ENCODE data around the gene DNAJB11. TPM values are rescaled to one million over a fixed set of nuclear protein-coding genes. Genes with fewer than 3 reads are reported as not detected.
"Not testable (repeated sequence)": the region's sequence is repeated elsewhere in the genome, so short reads cannot be mapped to it uniquely, and the experiment has no call there.

DNAJB11 gene
- total RNA-seq, 1 experiment from 2014 or later, result 164 TPM

GRCh38 chr3:186540835-186541226 is 29.7 kb upstream of the DNAJB11 start:
- no peak for DNase-seq (ENCODE audit: low read depth, low spot score)
- in situ Hi-C loops (cut with HindIII; ENCODE audit: low pct_unique_long_range_greater_than_20kb, low sequenced_read_pairs), result no loop called here

GRCh38 chr3:186544281-186544680 is 26.2 kb upstream of the DNAJB11 start, which contains the start of gene CRYGS:
CRYGS (minus strand) TSS chr3:186544380; CDS start chr3:186544326, 54 bp downstream.
- in situ Hi-C loops (cut with HindIII; ENCODE audit: low pct_unique_long_range_greater_than_20kb, low sequenced_read_pairs), result no loop called here
- no peak for DNase-seq (ENCODE audit: low read depth, low spot score)

GRCh38 chr3:186549497-186549896 is 21.0 kb upstream of the DNAJB11 start:
- in situ Hi-C loops (cut with HindIII; ENCODE audit: low pct_unique_long_range_greater_than_20kb, low sequenced_read_pairs), result no loop called here

GRCh38 chr3:186551387-186551786 is 19.1 kb upstream of the DNAJB11 start:
- peak; percentile 28 for DNase-seq (ENCODE audit: low read depth, low spot score)
- in situ Hi-C loops (cut with HindIII; ENCODE audit: low pct_unique_long_range_greater_than_20kb, low sequenced_read_pairs), result no loop called here

More at GRCh38 chr3:186549497-186549896, 21.0 kb upstream of the DNAJB11 start:
- DNase-seq (ENCODE audit: low read depth, low spot score), result no peak

- in situ Hi-C loops (cut with HindIII; ENCODE audit: low pct_unique_long_range_greater_than_20kb, low sequenced_read_pairs), result no loop called here
- no peak for DNase-seq (ENCODE audit: low read depth, low spot score)
Measured at GRCh38 chr3:186552408-186553031, 18.0 kb upstream of the DNAJB11 start.

GRCh38 chr3:186564586-186564985 is 5.9 kb upstream of the DNAJB11 start:
- no peak for DNase-seq (ENCODE audit: low read depth, low spot score)
- in situ Hi-C loops (cut with HindIII; ENCODE audit: low pct_unique_long_range_greater_than_20kb, low sequenced_read_pairs), result no loop called here

- no peak for DNase-seq (ENCODE audit: low read depth, low spot score)
- in situ Hi-C loops (cut with HindIII; ENCODE audit: low pct_unique_long_range_greater_than_20kb, low sequenced_read_pairs), result no loop called here
Measured at GRCh38 chr3:186566772-186567071, 3.8 kb upstream of the DNAJB11 start.

- in situ Hi-C loops (cut with HindIII; ENCODE audit: low pct_unique_long_range_greater_than_20kb, low sequenced_read_pairs), result no loop called here
Measured at GRCh38 chr3:186567072-186567921, 3.2 kb upstream of the DNAJB11 start, which contains the start of gene TBCCD1. TBCCD1 (minus strand) TSS chr3:186567339; CDS start chr3:186564329, 3,010 bp downstream.

GRCh38 chr3:186569361-186569760 is 1.2 kb upstream of the DNAJB11 start:
- DNase-seq (ENCODE audit: low read depth, low spot score); in situ Hi-C loops (cut with HindIII; ENCODE audit: low pct_unique_long_range_greater_than_20kb, low sequenced_read_pairs): not testable (repeated sequence)

More at GRCh38 chr3:186567072-186567921, 3.2 kb upstream of the DNAJB11 start, which contains the start of gene TBCCD1:
- DNase-seq (ENCODE audit: low read depth, low spot score), result peak; percentile 86

GRCh38 chr3:186569779-186570095 is 783 bp upstream of the DNAJB11 start:
- in situ Hi-C loops (cut with HindIII; ENCODE audit: low pct_unique_long_range_greater_than_20kb, low sequenced_read_pairs), result no loop called here

GRCh38 chr3:186570941-186571643 is 572 bp downstream of the DNAJB11 start:
- in situ Hi-C loops (cut with HindIII; ENCODE audit: low pct_unique_long_range_greater_than_20kb, low sequenced_read_pairs), result no loop called here
- no peak for DNase-seq (ENCODE audit: low read depth, low spot score)

More at GRCh38 chr3:186569779-186570095, 783 bp upstream of the DNAJB11 start:
- DNase-seq (ENCODE audit: low read depth, low spot score), result no peak

- in situ Hi-C loops (cut with HindIII; ENCODE audit: low pct_unique_long_range_greater_than_20kb, low sequenced_read_pairs), result no loop called here
- DNase-seq (ENCODE audit: low read depth, low spot score), result no peak
Measured at GRCh38 chr3:186571644-186572013, 1.1 kb downstream of the DNAJB11 start.

GRCh38 chr3:186577521-186577920 is 7.0 kb downstream of the DNAJB11 start:
- in situ Hi-C loops (cut with HindIII; ENCODE audit: low pct_unique_long_range_greater_than_20kb, low sequenced_read_pairs), result no loop called here
- DNase-seq (ENCODE audit: low read depth, low spot score), result no peak

GRCh38 chr3:186580785-186581184 is 10.3 kb downstream of the DNAJB11 start:
- DNase-seq (ENCODE audit: low read depth, low spot score), result no peak
- in situ Hi-C loops (cut with HindIII; ENCODE audit: low pct_unique_long_range_greater_than_20kb, low sequenced_read_pairs), result no loop called here

- in situ Hi-C loops (cut with HindIII; ENCODE audit: low pct_unique_long_range_greater_than_20kb, low sequenced_read_pairs), result no loop called here
- no peak for DNase-seq (ENCODE audit: low read depth, low spot score)
Measured at GRCh38 chr3:186582541-186582940, 12.0 kb downstream of the DNAJB11 start.

- in situ Hi-C loops (cut with HindIII; ENCODE audit: low pct_unique_long_range_greater_than_20kb, low sequenced_read_pairs), result no loop called here
- DNase-seq (ENCODE audit: low read depth, low spot score), result no peak
Measured at GRCh38 chr3:186583831-186584230, 13.3 kb downstream of the DNAJB11 start.

GRCh38 chr3:186586245-186586644 is 15.7 kb downstream of the DNAJB11 start:
- in situ Hi-C loops (cut with HindIII; ENCODE audit: low pct_unique_long_range_greater_than_20kb, low sequenced_read_pairs); DNase-seq (ENCODE audit: low read depth, low spot score): not testable (repeated sequence)

GRCh38 chr3:186587183-186587582 is 16.7 kb downstream of the DNAJB11 start:
- no peak for DNase-seq (ENCODE audit: low read depth, low spot score)
- in situ Hi-C loops (cut with HindIII; ENCODE audit: low pct_unique_long_range_greater_than_20kb, low sequenced_read_pairs), result no loop called here

All from SK-MEL-5 (cell line).